Body of pancreas (tissue), 4 donors: ENCODE data around the gene FLNC. TPM values are rescaled to one million over a fixed set of nuclear protein-coding genes. Genes with fewer than 3 reads are reported as not detected.

Source experiments
- ATAC-seq: fragments of 150-250 bp; one replicate; pipeline ENCODE4 v1.9.1; 2016
- DNase-seq, 4 donors: peaks; one replicate each; pipeline ENCODE4 v3.0.0-alpha.2; 2019
- H3K27ac ChIP-seq, 4 donors: fragments of 200-600 bp; sonication (generic); 1 replicate in 3 of 4; 2 replicates in 1 of 4; pipeline versions ENCODE4 v1.5.1 to v1.6.1; 2016 to 2019; ENCODE audit warnings: mild to moderate bottlenecking in 1 of 4, mixed read lengths in 1 of 4, moderate library complexity in 1 of 4
- H3K27me3 ChIP-seq, 2 donors: fragments of 200-600 bp; sonication (generic); one replicate each; pipeline ENCODE4 v1.6.0; 2016; ENCODE audit warnings: mild to moderate bottlenecking in 1 of 2
- H3K36me3 ChIP-seq, 2 donors: fragments of 200-600 bp; sonication (generic); replicated peaks in 1 of 2; 2 replicates each; pipeline ENCODE4 v1.5.1; 2016; ENCODE audit warnings: low read depth in 2 of 2; ENCODE audit not compliant: insufficient read depth in 1 of 2
- H3K4me1 ChIP-seq: fragments of 200-600 bp; sonication (generic); one replicate; pipeline ENCODE4 v1.6.0; 2016
- H3K4me3 ChIP-seq, 2 donors: fragments of 200-600 bp; sonication (generic); 1 replicate in 1 of 2; 2 replicates in 1 of 2; pipeline ENCODE4 v1.5.1; 2016 to 2019
- H3K9me3 ChIP-seq, 3 donors: fragments of 200-600 bp; sonication (generic); 1 replicate in 2 of 3; 2 replicates in 1 of 3; pipeline ENCODE4 v1.5.1; 2016
- CTCF ChIP-seq, 7 experiments: fragments of 450-650 bp in 4 of 7; fragments of 200-600 bp in 3 of 7; sonication (generic) in 3 of 7; IDR thresholded peaks; one replicate each; pipeline ENCODE4 v1.5.1; 2016 to 2019; ENCODE audit warnings: antibody characterized with exemption in 7 of 7
- POLR2A ChIP-seq, 3 donors: fragments of 450-650 bp; IDR thresholded peaks; one replicate each; pipeline ENCODE4 v1.6.1; 2016; ENCODE audit warnings: antibody characterized with exemption in 3 of 3, mild to moderate bottlenecking in 2 of 3
- WGBS, 2 donors: methylation state at CpG; one replicate each; pipeline ENCODE4 v1.1.5; 2017; 5-methylcytosine and 5-hydroxymethylcytosine counted together
- intact Hi-C: fragments of 100-400 bp; cut with DNase I; formaldehyde crosslinking; loops from one replicate; pipeline ENCODE4 v1.15.1; 2023
- total RNA-seq, 2 donors: library from RNA; depleted of rRNA; stranded (reverse); fragments of >200 nt; gene quantifications; one replicate each; pipeline ENCODE4 v1.1.0, GENCODE V29; 2016

FLNC gene
- total RNA-seq, 2 donors from 2014 or later: 1.8 to 4.0 TPM

GRCh38 chr7:128895320-128895719, 65.1 kb downstream of the FLNC start:
- 68 to 70% methylated on average over 3 of the region's 3 CpGs for WGBS, 2 donors
- intact Hi-C loops: no loop called here
- H3K27ac ChIP-seq: no peak overlapping the region
- H3K4me3 ChIP-seq: no peak overlapping the region
- DNase-seq (no peak), ATAC-seq (no peak)
- no peaks in the 10 kb centered on the region for H3K36me3 ChIP-seq
- peaks cover 0 to 4% (median 0%) of the 10 kb centered on the region in 3 donors for H3K9me3 ChIP-seq
- peaks cover 0 to 12% of the 10 kb centered on the region in 2 donors for H3K27me3 ChIP-seq
- TF ChIP-seq POLR2A (IDR thresholded peaks at IDR 0.05): no peak
- no peak for TF ChIP-seq CTCF (IDR thresholded peaks at IDR 0.05)
- H3K4me1 ChIP-seq: peaks cover 8% of the 10 kb centered on the region

- no peaks in the 10 kb centered on the region for H3K27me3 ChIP-seq
- no peak overlapping the region for H3K4me3 ChIP-seq
- no peaks in the 10 kb centered on the region for H3K4me1 ChIP-seq
- intact Hi-C loops: no loop called here
- no peak for ATAC-seq
- H3K36me3 ChIP-seq: no peaks in the 10 kb centered on the region
- no peak for DNase-seq
- H3K9me3 ChIP-seq: peaks cover 0 to 4% (median 0%) of the 10 kb centered on the region in 3 donors
- TF ChIP-seq CTCF (IDR thresholded peaks at IDR 0.05): no peak
- TF ChIP-seq POLR2A (IDR thresholded peaks at IDR 0.05): no peak
- H3K27ac ChIP-seq: no peak overlapping the region
Measured at GRCh38 chr7:128899392-128899791, 69.2 kb downstream of the FLNC start.

- TF ChIP-seq POLR2A (IDR thresholded peaks at IDR 0.05) (no peak), CTCF (IDR thresholded peaks at IDR 0.05) (no peak)
- ATAC-seq (no peak), DNase-seq (no peak)
- H3K27ac ChIP-seq: no peak overlapping the region
- WGBS, 2 donors: 35 to 46% methylated on average over 1 of the region's 1 CpG
- intact Hi-C loops: no loop called here
- H3K9me3 ChIP-seq: peaks cover 0 to 4% (median 0%) of the 10 kb centered on the region in 3 donors
- H3K36me3 ChIP-seq: no peaks in the 10 kb centered on the region
- H3K4me3 ChIP-seq: no peak overlapping the region
- H3K27me3 ChIP-seq: no peaks in the 10 kb centered on the region
- H3K4me1 ChIP-seq: no peaks in the 10 kb centered on the region
Measured at GRCh38 chr7:128900237-128900636, 70.0 kb downstream of the FLNC start.

- Histone ChIP-seq H3K36me3 (no peaks in the 10 kb centered on the region), H3K9me3 (peaks cover 0 to 4% (median 0%) of the 10 kb centered on the region in 3 donors), H3K27me3 (no peaks in the 10 kb centered on the region), H3K4me3 (no peak overlapping the region), H3K4me1 (no peaks in the 10 kb centered on the region), H3K27ac (no peak overlapping the region)
- intact Hi-C loops: no loop called here
- 72 to 81% methylated on average over 9 to 12 of the region's 12 CpGs for WGBS, 2 donors
- ATAC-seq (no peak), DNase-seq (no peak)
- no peak for TF ChIP-seq CTCF (IDR thresholded peaks at IDR 0.05)
Measured at GRCh38 chr7:128902761-128903585, 72.8 kb downstream of the FLNC start.
